ENCODE measurements around the gene HDGFL2.

DNA sequence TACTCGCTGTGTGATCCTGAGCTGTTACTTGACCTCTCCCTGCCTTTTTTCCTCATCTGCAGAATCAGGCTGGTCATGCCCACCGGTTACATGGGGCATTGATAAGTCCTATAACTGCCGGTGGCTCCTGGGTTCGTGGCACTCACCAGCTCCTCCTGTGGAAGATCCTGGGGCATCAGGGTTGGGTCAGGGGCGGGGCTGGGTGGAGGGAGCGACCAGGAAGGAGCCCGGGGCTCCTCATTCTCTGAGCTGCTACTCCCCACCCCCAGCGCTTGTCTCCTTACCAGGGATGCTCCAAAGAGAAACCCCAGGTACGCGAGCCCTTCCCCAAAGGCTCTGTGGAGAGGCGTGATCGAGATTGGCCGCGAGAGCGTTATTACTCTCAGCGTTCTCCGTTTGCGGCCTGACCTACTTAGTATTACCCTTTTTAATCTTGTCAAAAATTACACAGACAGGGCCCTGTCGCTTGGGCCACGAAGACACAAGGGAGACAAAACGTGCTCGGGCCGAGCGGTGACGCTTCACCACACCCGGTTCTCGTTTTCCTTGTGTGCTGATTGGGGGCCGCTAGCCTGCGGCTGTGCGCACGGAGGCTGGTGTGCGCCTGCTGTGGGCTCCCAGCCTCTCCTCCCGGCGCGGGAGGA, 10.7 kb downstream of the HDGFL2 start:
- TF ChIP-seq, protein P1, sequence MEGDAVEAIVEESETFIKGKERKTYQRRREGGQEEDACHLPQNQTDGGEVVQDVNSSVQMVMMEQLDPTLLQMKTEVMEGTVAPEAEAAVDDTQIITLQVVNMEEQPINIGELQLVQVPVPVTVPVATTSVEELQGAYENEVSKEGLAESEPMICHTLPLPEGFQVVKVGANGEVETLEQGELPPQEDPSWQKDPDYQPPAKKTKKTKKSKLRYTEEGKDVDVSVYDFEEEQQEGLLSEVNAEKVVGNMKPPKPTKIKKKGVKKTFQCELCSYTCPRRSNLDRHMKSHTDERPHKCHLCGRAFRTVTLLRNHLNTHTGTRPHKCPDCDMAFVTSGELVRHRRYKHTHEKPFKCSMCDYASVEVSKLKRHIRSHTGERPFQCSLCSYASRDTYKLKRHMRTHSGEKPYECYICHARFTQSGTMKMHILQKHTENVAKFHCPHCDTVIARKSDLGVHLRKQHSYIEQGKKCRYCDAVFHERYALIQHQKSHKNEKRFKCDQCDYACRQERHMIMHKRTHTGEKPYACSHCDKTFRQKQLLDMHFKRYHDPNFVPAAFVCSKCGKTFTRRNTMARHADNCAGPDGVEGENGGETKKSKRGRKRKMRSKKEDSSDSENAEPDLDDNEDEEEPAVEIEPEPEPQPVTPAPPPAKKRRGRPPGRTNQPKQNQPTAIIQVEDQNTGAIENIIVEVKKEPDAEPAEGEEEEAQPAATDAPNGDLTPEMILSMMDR (IDR thresholded peaks at IDR 0.05; ENCODE audit: low read depth, low read length, poor library complexity, severe bottlenecking): no peak
- no peak for TF ChIP-seq EZH2phosphoT487 (IDR thresholded peaks at IDR 0.05; ENCODE audit: borderline replicate concordance, low read length)

Measured in DOHH2 (cell line).